IPS-18c (cell line): ENCODE measurements around the gene KMT2C.
"Not testable (repeated sequence)": the region's sequence is repeated elsewhere in the genome, so short reads cannot be mapped to it uniquely, and the experiment has no call there.

Experiments used
- H3K4me3 ChIP-seq: 2 replicates; pipeline ENCODE4 v1.7.0; 2013; ENCODE audit warnings: low read depth, mild to moderate bottlenecking, low read length, moderate library complexity; ENCODE audit not compliant: insufficient read depth
- H3K9me3 ChIP-seq: one replicate; pipeline ENCODE4 v1.6.1; 2013; ENCODE audit warnings: mild to moderate bottlenecking, low read length, moderate library complexity; ENCODE audit not compliant: control insufficient read depth, insufficient read depth

Gene KMT2C

GRCh38 chr7:152312316-152312715 lies 123.5 kb downstream of the KMT2C start:
- Histone ChIP-seq H3K4me3 (no peak overlapping the region), H3K9me3 (no peaks in the 10 kb centered on the region)

- no peaks in the 10 kb centered on the region for H3K9me3 ChIP-seq
- H3K4me3 ChIP-seq, result no peak overlapping the region
Measured at GRCh38 chr7:152307902-152308301, 127.9 kb downstream of the KMT2C start.

- H3K4me3 ChIP-seq, H3K9me3 ChIP-seq: not testable (repeated sequence)
Measured at GRCh38 chr7:152299542-152300143, 136.2 kb downstream of the KMT2C start.

GRCh38 chr7:152292897-152293296 lies 142.9 kb downstream of the KMT2C start:
- Histone ChIP-seq H3K4me3 (no peak overlapping the region), H3K9me3 (no peaks in the 10 kb centered on the region)

- not testable (repeated sequence) for H3K9me3 ChIP-seq, H3K4me3 ChIP-seq
Measured at GRCh38 chr7:152286972-152287371, 148.8 kb downstream of the KMT2C start.

GRCh38 chr7:152286219-152286618 lies 149.6 kb downstream of the KMT2C start:
- H3K9me3 ChIP-seq, H3K4me3 ChIP-seq: not testable (repeated sequence)

GRCh38 chr7:152284998-152285397 lies 150.8 kb downstream of the KMT2C start:
- not testable (repeated sequence) for H3K9me3 ChIP-seq, H3K4me3 ChIP-seq

GRCh38 chr7:152277687-152278086 lies 158.1 kb downstream of the KMT2C start:
- H3K4me3 ChIP-seq, H3K9me3 ChIP-seq: not testable (repeated sequence)

GRCh38 chr7:152270427-152270826 lies 165.4 kb downstream of the KMT2C start:
- not testable (repeated sequence) for H3K4me3 ChIP-seq, H3K9me3 ChIP-seq

- H3K4me3 ChIP-seq, result not testable (repeated sequence)
Measured at GRCh38 chr7:152266859-152267258, 168.9 kb downstream of the KMT2C start.

GRCh38 chr7:152264915-152265314 lies 170.9 kb downstream of the KMT2C start:
- not testable (repeated sequence) for H3K9me3 ChIP-seq, H3K4me3 ChIP-seq

More at GRCh38 chr7:152266859-152267258, 168.9 kb downstream of the KMT2C start:
- H3K9me3 ChIP-seq, result not testable (repeated sequence)

- H3K4me3 ChIP-seq, H3K9me3 ChIP-seq: not testable (repeated sequence)
Measured at GRCh38 chr7:152262146-152262545, 173.7 kb downstream of the KMT2C start.

GRCh38 chr7:152259645-152260044 lies 176.2 kb downstream of the KMT2C start:
- not testable (repeated sequence) for H3K4me3 ChIP-seq, H3K9me3 ChIP-seq

GRCh38 chr7:152247851-152248250 lies 188.0 kb downstream of the KMT2C start:
- not testable (repeated sequence) for H3K9me3 ChIP-seq, H3K4me3 ChIP-seq

GRCh38 chr7:152245417-152245816 lies 190.4 kb downstream of the KMT2C start:
- not testable (repeated sequence) for H3K9me3 ChIP-seq, H3K4me3 ChIP-seq

- H3K4me3 ChIP-seq, H3K9me3 ChIP-seq: not testable (repeated sequence)
Measured at GRCh38 chr7:152243464-152243863, 192.3 kb downstream of the KMT2C start.

GRCh38 chr7:152241301-152241700 lies 194.5 kb downstream of the KMT2C start:
- not testable (repeated sequence) for H3K4me3 ChIP-seq, H3K9me3 ChIP-seq

GRCh38 chr7:152236306-152236705 lies 199.5 kb downstream of the KMT2C start:
- H3K4me3 ChIP-seq, H3K9me3 ChIP-seq: not testable (repeated sequence)

GRCh38 chr7:152234421-152234820 lies 201.4 kb downstream of the KMT2C start:
- H3K4me3 ChIP-seq, result not testable (repeated sequence)

More at GRCh38 chr7:152234421-152234820, 201.4 kb downstream of the KMT2C start:
- H3K9me3 ChIP-seq, result not testable (repeated sequence)
